Smooth muscle cell (in vitro differentiated cells): ENCODE data around the gene GATB. TPM values are rescaled to one million over a fixed set of nuclear protein-coding genes. Genes with fewer than 3 reads are reported as not detected.

Experiments used
- DNase-seq: peaks from one replicate; lab custom pipeline; 2025; ENCODE audit not compliant: unreplicated experiment; lab: John Stamatoyannopoulos, UW
- H2AFZ ChIP-seq: fragments of 200-600 bp; sonication (generic); 2 replicates; pipeline ENCODE4 v1.6.0; 2016; ENCODE audit warnings: antibody characterized with exemption, low read depth, mild to moderate bottlenecking
- H3F3A ChIP-seq: fragments of 200-600 bp; sonication (generic); 2 replicates; pipeline ENCODE4 v1.6.0; 2017; ENCODE audit warnings: antibody characterized with exemption, low read depth
- H3K27ac ChIP-seq: fragments of 200-600 bp; sonication (generic); 2 replicates; pipeline ENCODE4 v1.5.1; 2016; ENCODE audit warnings: low read depth, mild to moderate bottlenecking
- H3K27me3 ChIP-seq: fragments of 200-600 bp; sonication (generic); 2 replicates; pipeline ENCODE4 v1.6.1; 2016; ENCODE audit warnings: low read depth, mild to moderate bottlenecking
- H3K36me3 ChIP-seq: fragments of 200-600 bp; sonication (generic); 2 replicates; pipeline ENCODE4 v1.5.1; 2016; ENCODE audit warnings: low read depth
- H3K4me1 ChIP-seq: fragments of 200-600 bp; sonication (generic); 2 replicates; pipeline ENCODE4 v1.5.1; 2016; ENCODE audit warnings: low read depth
- H3K4me2 ChIP-seq: fragments of 200-600 bp; sonication (generic); 2 replicates; pipeline ENCODE4 v1.6.0; 2016; ENCODE audit warnings: mild to moderate bottlenecking
- H3K4me3 ChIP-seq: fragments of 200-600 bp; sonication (generic); 2 replicates; pipeline ENCODE4 v1.5.1; 2016; ENCODE audit warnings: mild to moderate bottlenecking
- H3K79me2 ChIP-seq: fragments of 200-600 bp; sonication (generic); 2 replicates; pipeline ENCODE4 v1.6.0; 2016; ENCODE audit warnings: low read depth, mild to moderate bottlenecking
- H3K9ac ChIP-seq: fragments of 200-600 bp; sonication (generic); 2 replicates; pipeline ENCODE4 v1.6.0; 2016; ENCODE audit warnings: low read depth
- H3K9me3 ChIP-seq: fragments of 200-600 bp; sonication (generic); replicated peaks from 2 replicates; pipeline ENCODE4 v1.5.1; 2016; ENCODE audit warnings: low read depth
- H4K20me1 ChIP-seq: fragments of 200-600 bp; sonication (generic); 2 replicates; pipeline ENCODE4 v1.6.0; 2016; ENCODE audit warnings: low read depth
- WGBS: methylation state at CpG from one replicate; pipeline ENCODE4 v1.1.7; 2016; ENCODE audit warnings: low lambda C conversion rate; 5-methylcytosine and 5-hydroxymethylcytosine counted together
- polyA plus RNA-seq: library from polyadenylated mRNA; unstranded; fragments of >200 nt; fragmentation: Nextera tagmentation; extraction: Ambion mirVana; gene quantifications from 2 replicates; pipeline ENCODE4 v1.2.1, GENCODE V29; 2016
- total RNA-seq: library from RNA; depleted of rRNA; stranded (reverse); fragments of >200 nt; gene quantifications from 2 replicates; pipeline ENCODE4 v1.2.3, GENCODE V29; 2014
- TF ChIP-seq, protein P1 (sequence below): fragments of 200-600 bp; sonication (generic); IDR thresholded peaks from 2 replicates; pipeline ENCODE4 v1.5.1; 2017; ENCODE audit warnings: borderline replicate concordance, mild to moderate bottlenecking, antibody characterized with exemption; ENCODE audit not compliant: insufficient read depth, poor library complexity, severe bottlenecking

The GATB gene
- total and polyA plus RNA-seq, 2 experiments from 2014 or later, result 15.7 to 17.6 TPM

- 89% methylated on average over 3 of the region's 3 CpGs for WGBS
- no peaks in the 10 kb centered on the region for H3K9me3 ChIP-seq
- no peaks in the 10 kb centered on the region for H3F3A ChIP-seq
- DNase-seq, result no peak
- H3K9ac ChIP-seq, result no peak overlapping the region
- H3K4me2 ChIP-seq, result no peak overlapping the region
- no peak overlapping the region for H2AFZ ChIP-seq
- H3K79me2 ChIP-seq, result no peaks in the 10 kb centered on the region
- peaks cover 2% of the 10 kb centered on the region for H3K36me3 ChIP-seq
- no peaks in the 10 kb centered on the region for H3K4me1 ChIP-seq
- H3K4me3 ChIP-seq, result no peak overlapping the region
- H3K27ac ChIP-seq, result no peak overlapping the region
- TF ChIP-seq, protein P1, sequence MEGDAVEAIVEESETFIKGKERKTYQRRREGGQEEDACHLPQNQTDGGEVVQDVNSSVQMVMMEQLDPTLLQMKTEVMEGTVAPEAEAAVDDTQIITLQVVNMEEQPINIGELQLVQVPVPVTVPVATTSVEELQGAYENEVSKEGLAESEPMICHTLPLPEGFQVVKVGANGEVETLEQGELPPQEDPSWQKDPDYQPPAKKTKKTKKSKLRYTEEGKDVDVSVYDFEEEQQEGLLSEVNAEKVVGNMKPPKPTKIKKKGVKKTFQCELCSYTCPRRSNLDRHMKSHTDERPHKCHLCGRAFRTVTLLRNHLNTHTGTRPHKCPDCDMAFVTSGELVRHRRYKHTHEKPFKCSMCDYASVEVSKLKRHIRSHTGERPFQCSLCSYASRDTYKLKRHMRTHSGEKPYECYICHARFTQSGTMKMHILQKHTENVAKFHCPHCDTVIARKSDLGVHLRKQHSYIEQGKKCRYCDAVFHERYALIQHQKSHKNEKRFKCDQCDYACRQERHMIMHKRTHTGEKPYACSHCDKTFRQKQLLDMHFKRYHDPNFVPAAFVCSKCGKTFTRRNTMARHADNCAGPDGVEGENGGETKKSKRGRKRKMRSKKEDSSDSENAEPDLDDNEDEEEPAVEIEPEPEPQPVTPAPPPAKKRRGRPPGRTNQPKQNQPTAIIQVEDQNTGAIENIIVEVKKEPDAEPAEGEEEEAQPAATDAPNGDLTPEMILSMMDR, result no peak
- no peaks in the 10 kb centered on the region for H4K20me1 ChIP-seq
- H3K27me3 ChIP-seq, result no peaks in the 10 kb centered on the region
Observed at GRCh38 chr4:151772274-151772673, 11.5 kb upstream of the GATB start.

DNA sequence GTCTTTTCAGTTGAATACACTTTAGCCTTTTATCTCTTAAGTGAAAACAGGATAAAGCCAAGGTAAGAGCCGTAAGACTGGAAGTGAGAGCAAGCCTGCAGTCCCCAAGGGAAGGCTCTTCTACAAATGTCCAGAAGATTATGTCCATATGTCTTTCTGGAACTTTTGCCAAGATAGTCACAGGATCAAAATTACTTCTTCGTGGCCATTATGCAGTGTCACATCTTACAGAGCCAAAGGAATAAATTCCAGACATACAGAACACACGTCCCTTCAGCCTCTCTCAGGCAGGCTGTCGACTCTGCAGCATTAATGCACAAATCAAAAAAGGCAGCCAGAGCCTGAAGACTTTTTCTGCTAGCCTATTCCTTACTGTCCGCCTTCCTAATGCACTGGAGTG is 10.9 kb upstream of the GATB start:
- Histone ChIP-seq H3K4me1 (no peaks in the 10 kb centered on the region), H3K27me3 (no peaks in the 10 kb centered on the region), H3K4me3 (no peak overlapping the region), H3K9me3 (no peaks in the 10 kb centered on the region), H3K36me3 (peaks cover 2% of the 10 kb centered on the region), H3F3A (no peaks in the 10 kb centered on the region), H3K27ac (no peak overlapping the region), H4K20me1 (no peaks in the 10 kb centered on the region), H3K79me2 (no peaks in the 10 kb centered on the region), H3K9ac (no peak overlapping the region), H3K4me2 (no peak overlapping the region), H2AFZ (no peak overlapping the region)
- 76% methylated on average over 5 of the region's 5 CpGs for WGBS
- TF ChIP-seq, protein P1, result no peak
- no peak for DNase-seq

DNA sequence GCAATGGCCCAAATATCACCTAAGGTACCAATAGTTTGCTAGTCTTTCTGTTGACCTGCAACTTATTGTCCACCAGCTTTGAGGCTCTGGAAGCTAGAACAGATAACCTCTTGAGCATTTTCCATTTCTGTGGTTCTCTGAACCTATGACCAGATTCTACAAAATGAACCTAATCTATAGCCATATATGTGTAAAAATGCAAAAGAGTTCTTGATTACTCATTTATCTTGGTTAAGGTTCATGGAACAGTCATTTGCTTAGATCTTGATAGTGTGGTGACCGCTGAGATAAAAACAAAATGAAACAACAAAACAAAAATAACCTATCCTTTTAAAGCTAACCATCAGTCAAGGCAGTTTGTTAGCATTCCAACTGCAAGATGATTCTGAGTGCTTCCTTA is 9.3 kb upstream of the GATB start:
- WGBS, result 93% methylated on average over 1 of the region's 1 CpG
- H3F3A ChIP-seq, result no peaks in the 10 kb centered on the region

DNA sequence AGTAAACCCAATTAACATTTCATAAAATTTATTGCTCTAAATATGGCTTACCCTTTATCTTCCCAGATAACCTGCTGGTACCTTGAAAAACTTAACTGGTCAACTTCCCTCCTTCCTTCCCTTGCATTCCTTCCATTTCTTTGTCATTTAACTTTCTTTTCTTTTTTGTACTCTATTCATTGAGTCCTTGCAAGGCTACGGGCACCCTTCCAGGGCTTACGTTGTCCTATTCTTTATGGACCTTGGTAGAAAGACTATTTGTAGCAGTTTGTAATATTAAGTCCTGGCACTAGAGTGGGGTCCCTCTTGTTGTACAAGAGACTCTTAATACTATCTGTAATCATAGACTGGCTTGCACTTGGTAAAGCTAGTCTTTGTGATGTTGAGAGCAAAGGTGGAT is 8.0 kb upstream of the GATB start:
- H3K27ac ChIP-seq, result no peak overlapping the region
- no peaks in the 10 kb centered on the region for H3K27me3 ChIP-seq
- no peaks in the 10 kb centered on the region for H3K9me3 ChIP-seq
- H3K4me2 ChIP-seq, result no peak overlapping the region
- TF ChIP-seq, protein P1, result no peak
- WGBS, result 84% methylated on average over 2 of the region's 2 CpGs
- peaks cover 2% of the 10 kb centered on the region for H3K36me3 ChIP-seq
- no peaks in the 10 kb centered on the region for H4K20me1 ChIP-seq
- H3F3A ChIP-seq, result no peaks in the 10 kb centered on the region
- no peaks in the 10 kb centered on the region for H3K4me1 ChIP-seq
- H3K4me3 ChIP-seq, result no peak overlapping the region
- no peak overlapping the region for H2AFZ ChIP-seq
- no peak for DNase-seq
- H3K79me2 ChIP-seq, result no peaks in the 10 kb centered on the region
- no peak overlapping the region for H3K9ac ChIP-seq

More for the DNA sequence above, 9.3 kb upstream of the GATB start:
- no peaks in the 10 kb centered on the region for H3K4me1 ChIP-seq
- H3K9ac ChIP-seq, result no peak overlapping the region
- no peaks in the 10 kb centered on the region for H3K9me3 ChIP-seq
- no peaks in the 10 kb centered on the region for H3K79me2 ChIP-seq
- TF ChIP-seq, protein P1, result no peak
- H3K36me3 ChIP-seq, result peaks cover 2% of the 10 kb centered on the region
- H3K4me2 ChIP-seq, result no peak overlapping the region
- H3K27me3 ChIP-seq, result no peaks in the 10 kb centered on the region
- no peak overlapping the region for H3K27ac ChIP-seq
- no peaks in the 10 kb centered on the region for H4K20me1 ChIP-seq
- no peak overlapping the region for H3K4me3 ChIP-seq
- DNase-seq, result no peak
- no peak overlapping the region for H2AFZ ChIP-seq
